H9 (cell line): ENCODE results near the gene SEC61A1. TPM values are rescaled to one million over a fixed set of nuclear protein-coding genes. Genes with fewer than 3 reads are reported as not detected.

Experiments used
- DNase-seq: peaks from one replicate; pipeline ENCODE4 v3.0.0-alpha.2; 2017
- H2AFZ ChIP-seq: one replicate; pipeline ENCODE4 v1.6.1; 2013; ENCODE audit warnings: mild to moderate bottlenecking, low read length, control low read depth, moderate library complexity
- H2AK5ac ChIP-seq: 2 replicates; pipeline ENCODE4 v1.6.1; 2013; ENCODE audit warnings: low read length, control low read depth, mixed read lengths; ENCODE audit not compliant: insufficient read length
- H2BK120ac ChIP-seq: one replicate; pipeline ENCODE4 v1.6.1; 2013; ENCODE audit warnings: low read depth, mild to moderate bottlenecking, low read length, control low read depth, inconsistent platforms; ENCODE audit not compliant: poor library complexity, severe bottlenecking
- H2BK12ac ChIP-seq: 2 replicates; pipeline ENCODE4 v1.6.1; 2013; ENCODE audit warnings: low read length, control low read depth, mixed read lengths, low read depth; ENCODE audit not compliant: insufficient read length
- H2BK15ac ChIP-seq: 2 replicates; pipeline ENCODE4 v1.6.1; 2013; ENCODE audit warnings: low read depth, low read length, control low read depth
- H2BK20ac ChIP-seq: one replicate; pipeline ENCODE4 v1.6.1; 2013; ENCODE audit warnings: low read depth, mild to moderate bottlenecking, low read length, control low read depth, inconsistent platforms; ENCODE audit not compliant: poor library complexity, severe bottlenecking
- H2BK5ac ChIP-seq: 2 replicates; pipeline ENCODE4 v1.6.1; 2013; ENCODE audit warnings: low read length, control low read depth, mixed read lengths; ENCODE audit not compliant: insufficient read length
- H3K14ac ChIP-seq: 2 replicates; pipeline ENCODE4 v1.6.1; 2013; ENCODE audit warnings: low read length, control low read depth; ENCODE audit not compliant: insufficient read depth
- H3K18ac ChIP-seq: 2 replicates; pipeline ENCODE4 v1.6.1; 2013; ENCODE audit warnings: low read depth, mild to moderate bottlenecking, mixed read lengths, low read length, control low read depth; ENCODE audit not compliant: insufficient read length
- H3K23ac ChIP-seq: 2 replicates; pipeline ENCODE4 v1.6.1; 2013; ENCODE audit warnings: low read length, control low read depth, mixed read lengths, low read depth; ENCODE audit not compliant: insufficient read length
- H3K23me2 ChIP-seq: 2 replicates; pipeline ENCODE4 v1.6.1; 2013; ENCODE audit warnings: low read depth, mild to moderate bottlenecking, mixed read lengths, low read length, control low read depth; ENCODE audit not compliant: insufficient read length, poor library complexity, severe bottlenecking
- H3K27ac ChIP-seq: 2 replicates; pipeline ENCODE4 v1.5.1; 2013; ENCODE audit warnings: low read length, control low read depth, mixed read lengths, low read depth; ENCODE audit not compliant: insufficient read length
- H3K27me3 ChIP-seq: 2 replicates; pipeline ENCODE4 v1.6.1; 2013; ENCODE audit warnings: low read length, control low read depth, inconsistent platforms; ENCODE audit not compliant: insufficient read depth
- H3K4ac ChIP-seq: 2 replicates; pipeline ENCODE4 v1.6.1; 2013; ENCODE audit warnings: low read depth, mild to moderate bottlenecking, control low read depth, inconsistent platforms, low read length, moderate library complexity
- H3K4me1 ChIP-seq: 2 replicates; pipeline ENCODE4 v1.6.1; 2013; ENCODE audit warnings: low read length, control low read depth, inconsistent platforms; ENCODE audit not compliant: insufficient read depth
- H3K4me2 ChIP-seq: 2 replicates; pipeline ENCODE4 v1.6.1; 2013; ENCODE audit warnings: low read length, control low read depth, mixed read lengths; ENCODE audit not compliant: insufficient read length, insufficient read depth
- H3K56ac ChIP-seq: 2 replicates; pipeline ENCODE4 v1.6.1; 2013; ENCODE audit warnings: low read depth, mild to moderate bottlenecking, mixed read lengths, low read length, control low read depth; ENCODE audit not compliant: insufficient read length
- H3K79me1 ChIP-seq: 2 replicates; pipeline ENCODE4 v1.6.1; 2013; ENCODE audit warnings: low read depth, mild to moderate bottlenecking, moderate library complexity, low read length, control low read depth, inconsistent platforms; ENCODE audit not compliant: insufficient read depth, poor library complexity, severe bottlenecking
- H3K79me2 ChIP-seq: 2 replicates; pipeline ENCODE4 v1.6.1; 2013; ENCODE audit warnings: low read length, control low read depth, inconsistent platforms; ENCODE audit not compliant: insufficient read depth
- H3K9ac ChIP-seq: 2 replicates; pipeline ENCODE4 v1.6.1; 2013; ENCODE audit warnings: low read length, control low read depth, mixed read lengths; ENCODE audit not compliant: insufficient read length; ENCODE audit errors: extremely low read depth
- H3K9me3 ChIP-seq: one replicate; pipeline ENCODE4 v1.6.1; 2013; ENCODE audit warnings: low read depth, low read length, inconsistent platforms; ENCODE audit not compliant: control insufficient read depth
- H3T11ph ChIP-seq: one replicate; pipeline ENCODE4 v1.6.1; 2013; ENCODE audit warnings: mild to moderate bottlenecking, low read length, control low read depth, inconsistent platforms
- H4K20me1 ChIP-seq: one replicate; pipeline ENCODE4 v1.6.1; 2013; ENCODE audit not compliant: control insufficient read depth, insufficient read length, insufficient read depth
- H4K5ac ChIP-seq: 2 replicates; pipeline ENCODE4 v1.6.1; 2013; ENCODE audit warnings: low read depth, mild to moderate bottlenecking, mixed read lengths, low read length, control low read depth; ENCODE audit not compliant: insufficient read length
- H4K8ac ChIP-seq: replicated peaks from 2 replicates; pipeline ENCODE4 v1.6.1; 2013; ENCODE audit warnings: low read length, control low read depth, mixed read lengths, low read depth; ENCODE audit not compliant: insufficient read length
- H4K91ac ChIP-seq: 2 replicates; pipeline ENCODE4 v1.6.1; 2013; ENCODE audit warnings: low read depth, mild to moderate bottlenecking, moderate library complexity, mixed read lengths, low read length, control low read depth; ENCODE audit not compliant: insufficient read length
- H3K27ac Mint-ChIP-seq, 3 experiments: 2 replicates in 2 of 3; 3 replicates in 1 of 3; pipeline ENCODE4 v1.8.0; 2020 to 2021; ENCODE audit warnings: mixed read lengths in 3 of 3, mild to moderate bottlenecking in 1 of 3, moderate library complexity in 1 of 3
- H3K27me3 Mint-ChIP-seq: 2 replicates; pipeline ENCODE4 v1.8.0; 2021; ENCODE audit warnings: low read depth, mild to moderate bottlenecking, moderate library complexity, mixed read lengths
- H3K36me3 Mint-ChIP-seq, 3 experiments: 2 replicates in 2 of 3; 3 replicates in 1 of 3; pipeline ENCODE4 v1.8.0; 2020 to 2021; ENCODE audit warnings: low read depth in 3 of 3, mixed read lengths in 3 of 3; ENCODE audit not compliant: insufficient read depth in 1 of 3
- H3K4me1 Mint-ChIP-seq, 2 experiments: 2 replicates each; pipeline ENCODE4 v1.8.0; 2020; ENCODE audit warnings: mixed read lengths in 2 of 2
- H3K4me3 Mint-ChIP-seq, 2 experiments: 2 replicates in 1 of 2; 3 replicates in 1 of 2; pipeline ENCODE4 v1.8.0; 2020 to 2021; ENCODE audit warnings: mild to moderate bottlenecking in 2 of 2, mixed read lengths in 2 of 2, moderate library complexity in 1 of 2
- H3K9me3 Mint-ChIP-seq, 2 experiments: 2 replicates in 1 of 2; 3 replicates in 1 of 2; pipeline ENCODE4 v1.8.0; 2020; ENCODE audit warnings: mild to moderate bottlenecking in 2 of 2, mixed read lengths in 2 of 2, moderate library complexity in 1 of 2
- WGBS: extraction: QIAGEN DNeasy Blood & Tissue Kit; methylation state at CpG from one replicate; pipeline ENCODE4 v1.1.7; 2013; ENCODE audit warnings: missing lambda C conversion rate, low lambda C conversion rate, mixed read lengths; ENCODE audit not compliant: insufficient read length; ENCODE audit errors: extremely low coverage; 5-methylcytosine and 5-hydroxymethylcytosine counted together
- total RNA-seq: library from RNA; stranded (reverse); gene quantifications from 2 replicates; pipeline ENCODE4 v1.2.1, GENCODE V29; 2021
- TF ChIP-seq, protein P1 (sequence below): fragments of 200-600 bp; sonication (generic); conservative IDR thresholded peaks from 3 replicates; pipeline ENCODE4 v1.8.0; 2021; ENCODE audit warnings: antibody characterized with exemption, mild to moderate bottlenecking

The SEC61A1 gene
- total RNA-seq, 1 experiment from 2014 or later = 146 TPM

DNA sequence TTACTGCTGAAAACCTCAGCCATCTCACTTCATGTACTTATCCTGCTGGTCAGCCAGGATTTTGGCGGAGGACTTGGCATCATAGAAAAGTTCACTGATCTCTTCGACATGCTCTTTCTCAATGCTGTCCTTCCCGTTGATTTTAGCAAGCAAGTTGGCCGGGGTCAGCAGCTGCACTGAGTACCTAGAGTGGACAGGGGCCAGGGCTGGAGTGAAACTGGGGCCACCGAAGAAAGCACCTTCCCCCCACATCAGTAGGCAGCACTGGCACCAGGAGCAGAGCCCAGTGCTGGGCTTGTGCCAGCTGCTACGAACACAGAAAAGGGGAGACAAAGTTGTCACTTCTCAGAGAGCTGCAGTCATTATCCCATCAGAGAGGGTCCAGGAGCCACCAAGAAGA lies 29.0 kb downstream of the SEC61A1 start:
- H3K4me3 Mint-ChIP-seq = no peak overlapping the region
- Histone ChIP-seq H2AK5ac (no peak overlapping the region), H3K79me2 (no peaks in the 10 kb centered on the region), H3K23ac (no peak overlapping the region), H4K20me1 (no peaks in the 10 kb centered on the region), H3K4me2 (no peak overlapping the region), H3T11ph (no peak overlapping the region), H2BK20ac (no peak overlapping the region), H4K91ac (no peak overlapping the region), H3K79me1 (no peaks in the 10 kb centered on the region), H2BK120ac (no peak overlapping the region), H4K8ac (no peak overlapping the region), H3K56ac (no peak overlapping the region), H2BK5ac (no peak overlapping the region), H3K23me2 (peaks cover 6% of the 10 kb centered on the region), H3K9ac (no peak overlapping the region), H2BK15ac (no peak overlapping the region), H3K18ac (no peak overlapping the region), H3K14ac (no peak overlapping the region), H2BK12ac (no peak overlapping the region), H3K27ac (no peak overlapping the region), H3K27me3 (no peaks in the 10 kb centered on the region), H3K4ac (no peak overlapping the region), H4K5ac (no peak overlapping the region), H3K4me1 (peaks cover 3% of the 10 kb centered on the region; the same call in 1 of the 2 replicates), H2AFZ (no peak overlapping the region), H3K9me3 (no peaks in the 10 kb centered on the region)
- no peaks in the 10 kb centered on the region for H3K9me3 Mint-ChIP-seq
- peaks cover 6 to 7% of the 10 kb centered on the region in 2 experiments; a peak in 2 of 4 replicates for H3K4me1 Mint-ChIP-seq
- no peak for DNase-seq
- H3K27ac Mint-ChIP-seq = no peak overlapping the region
- TF ChIP-seq, protein P1, sequence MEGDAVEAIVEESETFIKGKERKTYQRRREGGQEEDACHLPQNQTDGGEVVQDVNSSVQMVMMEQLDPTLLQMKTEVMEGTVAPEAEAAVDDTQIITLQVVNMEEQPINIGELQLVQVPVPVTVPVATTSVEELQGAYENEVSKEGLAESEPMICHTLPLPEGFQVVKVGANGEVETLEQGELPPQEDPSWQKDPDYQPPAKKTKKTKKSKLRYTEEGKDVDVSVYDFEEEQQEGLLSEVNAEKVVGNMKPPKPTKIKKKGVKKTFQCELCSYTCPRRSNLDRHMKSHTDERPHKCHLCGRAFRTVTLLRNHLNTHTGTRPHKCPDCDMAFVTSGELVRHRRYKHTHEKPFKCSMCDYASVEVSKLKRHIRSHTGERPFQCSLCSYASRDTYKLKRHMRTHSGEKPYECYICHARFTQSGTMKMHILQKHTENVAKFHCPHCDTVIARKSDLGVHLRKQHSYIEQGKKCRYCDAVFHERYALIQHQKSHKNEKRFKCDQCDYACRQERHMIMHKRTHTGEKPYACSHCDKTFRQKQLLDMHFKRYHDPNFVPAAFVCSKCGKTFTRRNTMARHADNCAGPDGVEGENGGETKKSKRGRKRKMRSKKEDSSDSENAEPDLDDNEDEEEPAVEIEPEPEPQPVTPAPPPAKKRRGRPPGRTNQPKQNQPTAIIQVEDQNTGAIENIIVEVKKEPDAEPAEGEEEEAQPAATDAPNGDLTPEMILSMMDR = no peak
- WGBS = no CpG with 5 or more reads among the region's 6 CpGs
- H3K36me3 Mint-ChIP-seq = peaks cover 27 to 76% (median 73%) of the 10 kb centered on the region in 3 experiments; a peak in 6 of 7 replicates
- peaks cover 9% of the 10 kb centered on the region for H3K27me3 Mint-ChIP-seq
